C1 segment of cervical spinal cord (tissue), 14 donors: Measurements from ENCODE around the gene ATP8A2.

Source experiments
- DNase-seq, 14 donors: peaks; one replicate each; lab custom pipeline; 2025; lab: John Stamatoyannopoulos, UW

Gene ATP8A2

GRCh38 chr13:26029581-26030136 is 657.9 kb downstream of the ATP8A2 start:
- DNase-seq, result no peak

GRCh38 chr13:26030331-26030730 is 658.6 kb downstream of the ATP8A2 start:
- DNase-seq, result no peak

- DNase-seq, result no peak
Observed at GRCh38 chr13:26034018-26034417, 662.2 kb downstream of the ATP8A2 start.

GRCh38 chr13:26036383-26036782 is 664.6 kb downstream of the ATP8A2 start:
- DNase-seq, result no peak

- DNase-seq, result peak in 9 of 14 donors; percentile 24 to 72 (median 51)
Observed at GRCh38 chr13:26037302-26037701, 665.5 kb downstream of the ATP8A2 start.

GRCh38 chr13:26038931-26039475 is 667.2 kb downstream of the ATP8A2 start:
- no peak for DNase-seq

- no peak for DNase-seq
Observed at GRCh38 chr13:26041444-26041843, 669.7 kb downstream of the ATP8A2 start.

- no peak for DNase-seq
Observed at GRCh38 chr13:26042785-26043184, 671.0 kb downstream of the ATP8A2 start.

- DNase-seq, result no peak
Observed at GRCh38 chr13:26045142-26045541, 673.4 kb downstream of the ATP8A2 start.

GRCh38 chr13:26046639-26047038 is 674.9 kb downstream of the ATP8A2 start:
- no peak for DNase-seq

- DNase-seq, result no peak
Observed at GRCh38 chr13:26047040-26047439, 675.3 kb downstream of the ATP8A2 start.

GRCh38 chr13:26048741-26049140 is 677.0 kb downstream of the ATP8A2 start:
- DNase-seq, result no peak

- peak in 6 of 14 donors; percentile 16 to 73 (median 56) for DNase-seq
Observed at GRCh38 chr13:26050568-26051230, 678.9 kb downstream of the ATP8A2 start.

GRCh38 chr13:26051231-26051656 is 679.5 kb downstream of the ATP8A2 start:
- DNase-seq, result peak in 3 of 14 donors; percentile 29 to 61 (median 52)

- DNase-seq, result peak in 11 of 14 donors; percentile 22 to 75 (median 39)
Observed at GRCh38 chr13:26051657-26052311, 680.0 kb downstream of the ATP8A2 start, which contains the start of gene SHISA2. TSS of gene SHISA2 (minus strand) at chr13:26052016. CDS start at chr13:26050975, 1,041 bp downstream.

- no peak for DNase-seq
Observed at GRCh38 chr13:26052337-26052736, 680.6 kb downstream of the ATP8A2 start.

- no peak for DNase-seq
Observed at GRCh38 chr13:26053418-26053980, 681.7 kb downstream of the ATP8A2 start.

- no peak for DNase-seq
Observed at GRCh38 chr13:26054896-26055295, 683.1 kb downstream of the ATP8A2 start.

GRCh38 chr13:26058704-26059103 is 686.9 kb downstream of the ATP8A2 start:
- DNase-seq, result no peak

- DNase-seq, result no peak
Observed at GRCh38 chr13:26060357-26060756, 688.6 kb downstream of the ATP8A2 start.

GRCh38 chr13:26061256-26061655 is 689.5 kb downstream of the ATP8A2 start:
- no peak for DNase-seq

GRCh38 chr13:26061947-26062346 is 690.2 kb downstream of the ATP8A2 start:
- no peak for DNase-seq
